ENCODE results near the gene LHX4. TPM values are rescaled to one million over a fixed set of nuclear protein-coding genes. Genes with fewer than 3 reads are reported as not detected.

LHX4 gene
- total and polyA plus RNA-seq, 2 experiments from 2014 or later = 0.30 TPM; not detected in 1

DNA sequence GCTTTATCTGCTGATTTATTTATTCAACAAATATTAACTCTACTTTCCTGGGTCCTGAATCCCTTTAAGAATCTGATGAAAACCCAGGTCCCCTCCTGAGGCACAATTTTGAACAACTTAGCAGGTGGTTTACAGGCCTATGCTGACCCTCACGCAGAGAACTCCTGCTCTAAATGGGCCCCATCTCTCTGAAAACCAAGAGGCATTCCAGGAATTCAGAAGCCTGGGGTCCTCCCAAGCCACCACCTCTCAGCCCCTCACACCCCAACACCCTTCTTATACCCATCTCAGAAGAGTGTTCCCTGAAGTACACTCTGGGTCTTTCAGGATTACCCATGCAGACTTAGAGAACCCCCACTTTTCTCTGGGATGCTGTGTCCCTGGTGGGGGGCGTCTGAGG lies 34.5 kb downstream of the LHX4 start:
- Histone ChIP-seq H2AFZ (no peak overlapping the region), H3K4me3 (no peak overlapping the region), H3K9ac (no peak overlapping the region), H3K27me3 (replicated peaks; ENCODE audit: insufficient read depth) (peaks cover 16% of the 10 kb centered on the region), H3K9me2 (ENCODE audit: insufficient read depth) (no peaks in the 10 kb centered on the region), H3K4me2 (ENCODE audit: unreplicated experiment) (no peak overlapping the region), H3K4me1 (ENCODE audit: insufficient read depth) (no peaks in the 10 kb centered on the region), H3F3A (ENCODE audit: insufficient read depth) (no peaks in the 10 kb centered on the region), H3K27ac (no peak overlapping the region), H3K79me2 (ENCODE audit: insufficient read depth) (no peaks in the 10 kb centered on the region), H3K9me3 (ENCODE audit: low read depth) (no peaks in the 10 kb centered on the region), H4K20me1 (ENCODE audit: insufficient read depth) (no peaks in the 10 kb centered on the region), H3K36me3 (ENCODE audit: low read depth) (no peaks in the 10 kb centered on the region)
- no peak for TF ChIP-seq EZH2 (IDR thresholded peaks at IDR 0.05; ENCODE audit: insufficient read depth, poor library complexity, severe bottlenecking)
- TF ChIP-seq EZH2phosphoT487 (IDR thresholded peaks at IDR 0.05; ENCODE audit: insufficient read depth, low read depth) = no peak
- WGBS, 2 experiments (ENCODE audit: low coverage in 1 of 2, low lambda C conversion rate in 2 of 2, missing lambda C conversion rate in 2 of 2) = 63 to 83% methylated on average over 2 of the region's 2 CpGs
- in situ Hi-C loops (cut with MboI) = no loop called here
- no peak for DNase-seq

- H3K4me3 ChIP-seq = no peak overlapping the region
- H3K27me3 ChIP-seq (replicated peaks; ENCODE audit: insufficient read depth) = peaks cover 16% of the 10 kb centered on the region
- no peaks in the 10 kb centered on the region for H3K36me3 ChIP-seq (ENCODE audit: low read depth)
- no peak overlapping the region for H3K4me2 ChIP-seq (ENCODE audit: unreplicated experiment)
- H3K79me2 ChIP-seq (ENCODE audit: insufficient read depth) = no peaks in the 10 kb centered on the region
- DNase-seq = no peak
- H3K9me3 ChIP-seq (ENCODE audit: low read depth) = no peaks in the 10 kb centered on the region
- no peak overlapping the region for H3K27ac ChIP-seq
- no peaks in the 10 kb centered on the region for H3K9me2 ChIP-seq (ENCODE audit: insufficient read depth)
- no peak for TF ChIP-seq EZH2phosphoT487 (IDR thresholded peaks at IDR 0.05; ENCODE audit: insufficient read depth, low read depth)
- no peak for TF ChIP-seq EZH2 (IDR thresholded peaks at IDR 0.05; ENCODE audit: insufficient read depth, poor library complexity, severe bottlenecking)
- H4K20me1 ChIP-seq (ENCODE audit: insufficient read depth) = no peaks in the 10 kb centered on the region
- no peaks in the 10 kb centered on the region for H3K4me1 ChIP-seq (ENCODE audit: insufficient read depth)
- in situ Hi-C loops (cut with MboI) = no loop called here
- 37 to 47% methylated on average over 9 of the region's 9 CpGs for WGBS, 2 experiments (ENCODE audit: low coverage in 1 of 2, low lambda C conversion rate in 2 of 2, missing lambda C conversion rate in 2 of 2)
- H3F3A ChIP-seq (ENCODE audit: insufficient read depth) = no peaks in the 10 kb centered on the region
- no peak overlapping the region for H3K9ac ChIP-seq
- no peak overlapping the region for H2AFZ ChIP-seq
These were observed 35.1 kb downstream of the LHX4 start for GRCh38 chr1:180265201-180265600.

- H2AFZ ChIP-seq = no peak overlapping the region
- H3K9ac ChIP-seq = no peak overlapping the region
- no peaks in the 10 kb centered on the region for H4K20me1 ChIP-seq (ENCODE audit: insufficient read depth)
- in situ Hi-C loops (cut with MboI) = no loop called here
- H3K27ac ChIP-seq = no peak overlapping the region
- no peaks in the 10 kb centered on the region for H3K9me2 ChIP-seq (ENCODE audit: insufficient read depth)
- no peak overlapping the region for H3K4me3 ChIP-seq
- no peaks in the 10 kb centered on the region for H3K79me2 ChIP-seq (ENCODE audit: insufficient read depth)
- no peaks in the 10 kb centered on the region for H3K36me3 ChIP-seq (ENCODE audit: low read depth)
- TF ChIP-seq EZH2phosphoT487 (IDR thresholded peaks at IDR 0.05; ENCODE audit: insufficient read depth, low read depth) = no peak
- no peak for TF ChIP-seq EZH2 (IDR thresholded peaks at IDR 0.05; ENCODE audit: insufficient read depth, poor library complexity, severe bottlenecking)
- WGBS, 2 experiments (ENCODE audit: low coverage in 1 of 2, low lambda C conversion rate in 2 of 2, missing lambda C conversion rate in 2 of 2) = 55 to 58% methylated on average over 4 of the region's 4 CpGs
- no peaks in the 10 kb centered on the region for H3K9me3 ChIP-seq (ENCODE audit: low read depth)
- no peaks in the 10 kb centered on the region for H3K4me1 ChIP-seq (ENCODE audit: insufficient read depth)
- no peak for DNase-seq
- H3F3A ChIP-seq (ENCODE audit: insufficient read depth) = no peaks in the 10 kb centered on the region
- H3K27me3 ChIP-seq (replicated peaks; ENCODE audit: insufficient read depth) = peaks cover 13% of the 10 kb centered on the region; the same call in 1 of the 2 replicates
- no peak overlapping the region for H3K4me2 ChIP-seq (ENCODE audit: unreplicated experiment)
These were observed 35.8 kb downstream of the LHX4 start for GRCh38 chr1:180265871-180266270.

DNA sequence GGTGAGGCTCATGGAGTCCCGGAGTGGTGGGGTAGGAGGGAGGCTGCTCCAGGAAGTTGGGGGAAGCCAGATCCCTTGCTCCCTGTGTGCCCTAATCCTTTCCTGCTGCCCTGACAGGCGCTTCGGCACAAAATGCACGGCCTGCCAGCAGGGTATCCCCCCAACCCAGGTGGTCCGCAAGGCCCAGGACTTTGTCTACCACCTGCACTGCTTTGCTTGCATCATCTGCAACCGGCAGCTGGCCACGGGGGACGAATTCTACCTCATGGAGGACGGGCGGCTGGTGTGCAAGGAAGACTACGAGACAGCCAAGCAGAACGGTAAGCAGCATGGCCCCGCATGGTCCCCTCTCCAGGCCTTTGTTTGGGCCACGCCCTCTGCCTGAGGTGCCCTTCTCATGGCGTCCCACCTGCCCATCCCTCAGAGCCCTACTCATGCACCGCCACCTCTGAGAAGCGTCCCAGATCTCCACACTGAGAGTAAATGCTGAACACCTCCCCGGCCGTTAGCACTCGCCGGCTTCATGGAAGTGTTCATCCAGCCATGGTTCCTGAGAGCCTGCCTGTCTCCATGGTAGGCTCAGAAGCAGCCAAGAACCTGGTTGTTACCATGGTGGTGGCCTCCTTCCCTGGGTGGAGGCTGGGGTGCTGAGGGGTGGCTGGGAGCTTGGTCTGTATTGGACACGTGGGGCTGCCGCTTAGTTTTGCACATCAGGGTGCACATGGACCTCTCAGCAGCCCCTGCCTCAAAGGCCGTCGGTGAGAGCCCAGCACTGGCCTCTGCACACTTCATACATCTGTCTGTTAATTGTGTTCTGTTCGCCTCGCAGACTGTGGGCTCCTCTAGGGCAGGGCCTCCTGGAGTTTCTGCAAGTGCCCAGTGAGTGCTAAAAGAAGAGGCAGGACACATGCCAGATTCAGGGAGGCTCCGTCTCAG lies 36.5 kb downstream of the LHX4 start:
- no peak overlapping the region for H3K4me2 ChIP-seq (ENCODE audit: unreplicated experiment)
- 67 to 71% methylated on average over 28 of the region's 28 CpGs for WGBS, 2 experiments (ENCODE audit: low coverage in 1 of 2, low lambda C conversion rate in 2 of 2, missing lambda C conversion rate in 2 of 2)
- no peaks in the 10 kb centered on the region for H3F3A ChIP-seq (ENCODE audit: insufficient read depth)
- no peak overlapping the region for H3K4me3 ChIP-seq
- no peak overlapping the region for H3K27ac ChIP-seq
- no peak for TF ChIP-seq EZH2 (IDR thresholded peaks at IDR 0.05; ENCODE audit: insufficient read depth, poor library complexity, severe bottlenecking)
- no peak for DNase-seq
- in situ Hi-C loops (cut with MboI) = no loop called here
- H3K79me2 ChIP-seq (ENCODE audit: insufficient read depth) = no peaks in the 10 kb centered on the region
- H4K20me1 ChIP-seq (ENCODE audit: insufficient read depth) = no peaks in the 10 kb centered on the region
- H3K9me2 ChIP-seq (ENCODE audit: insufficient read depth) = no peaks in the 10 kb centered on the region
- no peak overlapping the region for H3K9ac ChIP-seq
- peaks cover 9% of the 10 kb centered on the region; the same call in 1 of the 2 replicates for H3K27me3 ChIP-seq (replicated peaks; ENCODE audit: insufficient read depth)
- H2AFZ ChIP-seq = no peak overlapping the region
- H3K4me1 ChIP-seq (ENCODE audit: insufficient read depth) = no peaks in the 10 kb centered on the region
- H3K36me3 ChIP-seq (ENCODE audit: low read depth) = no peaks in the 10 kb centered on the region
- no peaks in the 10 kb centered on the region for H3K9me3 ChIP-seq (ENCODE audit: low read depth)
